HL-60 (cell line): Measurements from ENCODE around the gene USH1C.

Experiments used
- CTCF ChIP-seq: IDR thresholded peaks from one replicate; pipeline ENCODE4 v1.5.1; 2011; ENCODE audit warnings: low read length, control low read depth, inconsistent platforms; ENCODE audit not compliant: insufficient read depth
- GABPA ChIP-seq: IDR thresholded peaks from 2 replicates; pipeline ENCODE4 v1.6.1; 2012; ENCODE audit warnings: low read depth
- POLR2AphosphoS5 ChIP-seq: IDR thresholded peaks from 2 replicates; pipeline ENCODE4 v1.6.1; 2012; ENCODE audit warnings: low read depth
- REST ChIP-seq: IDR thresholded peaks from 2 replicates; pipeline ENCODE4 v1.6.1; 2012; ENCODE audit warnings: low read depth; ENCODE audit not compliant: insufficient replicate concordance
- SPI1 ChIP-seq: IDR thresholded peaks from 2 replicates; pipeline ENCODE4 v1.6.1; 2012; ENCODE audit warnings: low read depth, mild to moderate bottlenecking, borderline replicate concordance

GRCh38 chr11:17478070-17478469 lies 66.1 kb downstream of the USH1C start:
- TF ChIP-seq CTCF (no peak), POLR2AphosphoS5 (no peak), SPI1 (no peak), GABPA (no peak), REST (peak; percentile 85)
